HepG2 (cell line): ENCODE data around the gene VAV2. TPM values are rescaled to one million over a fixed set of nuclear protein-coding genes. Genes with fewer than 3 reads are reported as not detected.

ENCODE experiments used
- GFI1 ChIP-seq: sonication (generic); formaldehyde crosslinking; IDR thresholded peaks from 2 replicates; pipeline ENCODE4 v1.5.0; 2020; ENCODE audit warnings: missing genetic modification reagents, mild to moderate bottlenecking, borderline replicate concordance
- JARID2 ChIP-seq: sonication (generic); formaldehyde crosslinking; IDR thresholded peaks from 2 replicates; pipeline ENCODE4 v1.8.1; 2023; ENCODE audit warnings: missing genetic modification reagents, inconsistent platforms; ENCODE audit not compliant: insufficient replicate concordance
- KMT2B ChIP-seq: IDR thresholded peaks from 2 replicates; pipeline ENCODE4 v1.6.1; 2016; ENCODE audit warnings: missing genetic modification reagents, missing compliant biosample characterization
- MEIS2 ChIP-seq: sonication (generic); formaldehyde crosslinking; IDR thresholded peaks from 2 replicates; pipeline ENCODE4 v1.9.0; 2021; ENCODE audit warnings: mild to moderate bottlenecking, missing genetic modification reagents
- PCBP1 ChIP-seq: fragments of 200-400 bp; formaldehyde crosslinking; IDR thresholded peaks from 2 replicates; pipeline ENCODE4 v1.6.1; 2017; ENCODE audit warnings: mild to moderate bottlenecking, low read depth, low read length, borderline replicate concordance
- RFX5 ChIP-seq: IDR thresholded peaks from 2 replicates; pipeline ENCODE4 v1.6.1; 2011; ENCODE audit warnings: low read depth, low read length, improper control_type of control experiment
- SRSF4 ChIP-seq: fragments of 200-400 bp; formaldehyde crosslinking; IDR thresholded peaks from one replicate; pipeline ENCODE4 v1.6.1; 2018; ENCODE audit warnings: mild to moderate bottlenecking, low read depth, low read length, moderate library complexity; ENCODE audit not compliant: poor library complexity, severe bottlenecking
- ZFP37 ChIP-seq: sonication (generic); formaldehyde crosslinking; IDR thresholded peaks from 2 replicates; pipeline ENCODE4 v1.4.0; 2020; ENCODE audit warnings: missing genetic modification reagents, borderline replicate concordance
- ZNF12 ChIP-seq: sonication (generic); formaldehyde crosslinking; IDR thresholded peaks from 2 replicates; pipeline ENCODE4 v1.5.0; 2020; ENCODE audit warnings: missing genetic modification reagents
- ZNF205 ChIP-seq: IDR thresholded peaks from 2 replicates; pipeline ENCODE4 v1.6.1; 2018; ENCODE audit warnings: missing biosample characterization, missing genetic modification reagents
- ZNF274 ChIP-seq: sonication (generic); formaldehyde crosslinking; IDR thresholded peaks from 2 replicates; pipeline ENCODE4 v1.5.1; 2020; ENCODE audit warnings: mild to moderate bottlenecking, missing genetic modification reagents
- ZNF333 ChIP-seq: sonication (generic); formaldehyde crosslinking; IDR thresholded peaks from 2 replicates; pipeline ENCODE4 v1.4.0; 2020; ENCODE audit warnings: mild to moderate bottlenecking, missing genetic modification reagents, borderline replicate concordance
- polyA plus RNA-seq, 8 experiments: library from polyadenylated mRNA; depleted of rRNA in 3 of 8; stranded (reverse) in 7 of 8; unstranded in 1 of 8; fragments of >200 nt; fragmentation: Illumina TruSeq in 4 of 8; extraction: Trizol in 4 of 8; gene quantifications; 2 replicates each; pipeline versions ENCODE4 v1.2.1 to v1.2.3, GENCODE V29; 2011 to 2016; ENCODE audit warnings: low read depth in 4 of 8, missing spikeins in 1 of 8, mixed read lengths in 1 of 8; ENCODE audit not compliant: insufficient read depth in 1 of 8
- total RNA-seq, 5 experiments: library from RNA; depleted of rRNA; stranded (reverse); fragments of >200 nt; fragmentation: Illumina TruSeq; extraction: Trizol; gene quantifications; 2 replicates each; pipeline ENCODE4 v1.2.3, GENCODE V29; 2016; ENCODE audit warnings: low read depth in 1 of 5
- TF ChIP-seq, protein P1 (sequence below): IDR thresholded peaks from 2 replicates; pipeline ENCODE4 v1.6.1; 2016; ENCODE audit warnings: low read depth, missing genetic modification reagents, missing compliant biosample characterization
- TF ChIP-seq, protein P2 (sequence below): IDR thresholded peaks from 2 replicates; pipeline ENCODE4 v1.6.1; 2016; ENCODE audit warnings: low read depth
- TF ChIP-seq, protein P3 (sequence below), 2 experiments: sonication (generic) in 1 of 2; formaldehyde crosslinking in 1 of 2; IDR thresholded peaks; 2 replicates each; pipeline versions ENCODE4 v1.5.1 to v1.6.1; 2011 to 2020; ENCODE audit warnings: borderline replicate concordance in 1 of 2, low read depth in 1 of 2, low read length in 1 of 2, mild to moderate bottlenecking in 1 of 2, missing genetic modification reagents in 1 of 2, moderate library complexity in 1 of 2

VAV2 gene
- total and polyA plus RNA-seq, 2 of the 13 experiments (the other 11 are each of a cell fraction or from before 2014, with no cell fraction given): 22.5 to 22.9 TPM

DNA sequence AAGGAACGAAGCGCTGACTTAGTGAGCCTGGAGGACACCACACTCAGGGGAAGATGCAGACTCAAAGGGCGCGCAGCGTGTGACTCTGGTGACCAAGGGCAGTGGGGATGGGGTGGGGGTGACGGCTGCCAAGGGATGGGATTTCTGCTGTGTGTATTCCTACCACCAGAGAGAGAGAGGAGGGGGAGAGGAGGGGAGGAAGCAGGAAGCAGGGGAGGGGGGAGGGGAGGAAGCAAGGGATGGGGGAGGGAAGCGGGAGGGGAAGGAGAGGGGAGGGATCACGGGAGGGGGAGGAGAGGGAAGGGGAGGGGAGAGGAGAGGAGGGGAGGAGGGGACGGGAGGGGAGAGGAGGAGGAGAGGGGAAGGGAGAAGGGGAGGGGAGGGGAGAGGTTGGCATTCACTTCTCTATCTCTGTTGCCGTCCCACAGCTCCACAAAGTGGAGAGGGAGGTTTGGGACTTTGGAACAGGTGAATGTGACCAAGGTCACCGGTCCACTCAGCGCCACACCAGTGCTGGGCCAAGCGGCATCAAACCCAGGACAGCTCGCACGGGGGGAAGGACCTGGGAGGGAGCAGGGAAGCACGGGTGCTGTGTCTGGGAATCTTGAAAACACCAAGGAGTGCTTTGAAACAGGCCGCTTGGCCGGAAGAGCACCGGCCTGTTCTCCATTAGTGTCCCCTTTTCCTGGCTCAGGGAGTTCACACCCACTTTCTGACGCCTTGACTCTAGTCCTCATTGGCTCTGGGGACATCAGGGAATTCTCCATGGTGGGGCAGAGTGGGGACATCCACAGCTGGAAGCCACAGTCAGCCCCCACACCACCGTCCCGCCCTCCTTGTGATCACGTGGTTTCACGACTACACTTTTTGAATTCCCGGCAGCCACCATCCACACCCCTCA lies 77.4 kb downstream of the VAV2 start (continued):
- TF ChIP-seq MEIS2 (CRISPR knock-in tag) (no peak; the same call in 1 of the 2 replicates), ZNF333 (no peak), ZFP37 (CRISPR knock-in tag) (no peak), ZNF274 (CRISPR knock-in tag) (no peak), SRSF4 (no peak), JARID2 (CRISPR knock-in tag) (no peak), ZNF205 (CRISPR knock-in tag) (peak; percentile 78), ZNF12 (no peak), KMT2B (CRISPR knock-in tag) (peak; percentile 21; the same call in 1 of the 2 replicates), PCBP1 (peak; percentile 98), GFI1 (no peak), RFX5 (no peak)
- TF ChIP-seq, protein P1, sequence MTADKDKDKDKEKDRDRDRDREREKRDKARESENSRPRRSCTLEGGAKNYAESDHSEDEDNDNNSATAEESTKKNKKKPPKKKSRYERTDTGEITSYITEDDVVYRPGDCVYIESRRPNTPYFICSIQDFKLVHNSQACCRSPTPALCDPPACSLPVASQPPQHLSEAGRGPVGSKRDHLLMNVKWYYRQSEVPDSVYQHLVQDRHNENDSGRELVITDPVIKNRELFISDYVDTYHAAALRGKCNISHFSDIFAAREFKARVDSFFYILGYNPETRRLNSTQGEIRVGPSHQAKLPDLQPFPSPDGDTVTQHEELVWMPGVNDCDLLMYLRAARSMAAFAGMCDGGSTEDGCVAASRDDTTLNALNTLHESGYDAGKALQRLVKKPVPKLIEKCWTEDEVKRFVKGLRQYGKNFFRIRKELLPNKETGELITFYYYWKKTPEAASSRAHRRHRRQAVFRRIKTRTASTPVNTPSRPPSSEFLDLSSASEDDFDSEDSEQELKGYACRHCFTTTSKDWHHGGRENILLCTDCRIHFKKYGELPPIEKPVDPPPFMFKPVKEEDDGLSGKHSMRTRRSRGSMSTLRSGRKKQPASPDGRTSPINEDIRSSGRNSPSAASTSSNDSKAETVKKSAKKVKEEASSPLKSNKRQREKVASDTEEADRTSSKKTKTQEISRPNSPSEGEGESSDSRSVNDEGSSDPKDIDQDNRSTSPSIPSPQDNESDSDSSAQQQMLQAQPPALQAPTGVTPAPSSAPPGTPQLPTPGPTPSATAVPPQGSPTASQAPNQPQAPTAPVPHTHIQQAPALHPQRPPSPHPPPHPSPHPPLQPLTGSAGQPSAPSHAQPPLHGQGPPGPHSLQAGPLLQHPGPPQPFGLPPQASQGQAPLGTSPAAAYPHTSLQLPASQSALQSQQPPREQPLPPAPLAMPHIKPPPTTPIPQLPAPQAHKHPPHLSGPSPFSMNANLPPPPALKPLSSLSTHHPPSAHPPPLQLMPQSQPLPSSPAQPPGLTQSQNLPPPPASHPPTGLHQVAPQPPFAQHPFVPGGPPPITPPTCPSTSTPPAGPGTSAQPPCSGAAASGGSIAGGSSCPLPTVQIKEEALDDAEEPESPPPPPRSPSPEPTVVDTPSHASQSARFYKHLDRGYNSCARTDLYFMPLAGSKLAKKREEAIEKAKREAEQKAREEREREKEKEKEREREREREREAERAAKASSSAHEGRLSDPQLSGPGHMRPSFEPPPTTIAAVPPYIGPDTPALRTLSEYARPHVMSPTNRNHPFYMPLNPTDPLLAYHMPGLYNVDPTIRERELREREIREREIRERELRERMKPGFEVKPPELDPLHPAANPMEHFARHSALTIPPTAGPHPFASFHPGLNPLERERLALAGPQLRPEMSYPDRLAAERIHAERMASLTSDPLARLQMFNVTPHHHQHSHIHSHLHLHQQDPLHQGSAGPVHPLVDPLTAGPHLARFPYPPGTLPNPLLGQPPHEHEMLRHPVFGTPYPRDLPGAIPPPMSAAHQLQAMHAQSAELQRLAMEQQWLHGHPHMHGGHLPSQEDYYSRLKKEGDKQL: no peak
- TF ChIP-seq, protein P2, sequence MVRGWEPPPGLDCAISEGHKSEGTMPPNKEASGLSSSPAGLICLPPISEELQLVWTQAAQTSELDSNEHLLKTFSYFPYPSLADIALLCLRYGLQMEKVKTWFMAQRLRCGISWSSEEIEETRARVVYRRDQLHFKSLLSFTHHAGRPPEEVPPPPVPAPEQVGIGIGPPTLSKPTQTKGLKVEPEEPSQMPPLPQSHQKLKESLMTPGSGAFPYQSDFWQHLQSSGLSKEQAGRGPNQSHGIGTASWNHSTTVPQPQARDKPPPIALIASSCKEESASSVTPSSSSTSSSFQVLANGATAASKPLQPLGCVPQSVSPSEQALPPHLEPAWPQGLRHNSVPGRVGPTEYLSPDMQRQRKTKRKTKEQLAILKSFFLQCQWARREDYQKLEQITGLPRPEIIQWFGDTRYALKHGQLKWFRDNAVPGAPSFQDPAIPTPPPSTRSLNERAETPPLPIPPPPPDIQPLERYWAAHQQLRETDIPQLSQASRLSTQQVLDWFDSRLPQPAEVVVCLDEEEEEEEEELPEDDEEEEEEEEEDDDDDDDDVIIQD (CRISPR knock-in tag): no peak
- TF ChIP-seq, protein P3, sequence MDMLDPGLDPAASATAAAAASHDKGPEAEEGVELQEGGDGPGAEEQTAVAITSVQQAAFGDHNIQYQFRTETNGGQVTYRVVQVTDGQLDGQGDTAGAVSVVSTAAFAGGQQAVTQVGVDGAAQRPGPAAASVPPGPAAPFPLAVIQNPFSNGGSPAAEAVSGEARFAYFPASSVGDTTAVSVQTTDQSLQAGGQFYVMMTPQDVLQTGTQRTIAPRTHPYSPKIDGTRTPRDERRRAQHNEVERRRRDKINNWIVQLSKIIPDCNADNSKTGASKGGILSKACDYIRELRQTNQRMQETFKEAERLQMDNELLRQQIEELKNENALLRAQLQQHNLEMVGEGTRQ (IDR thresholded peaks at IDR 0.05; ENCODE audit: low read depth, low read length): no peak
- TF ChIP-seq, protein P3 (CRISPR knock-in tag; IDR thresholded peaks at IDR 0.05; ENCODE audit: borderline replicate concordance): peak; percentile 58; the same call in 1 of the 2 replicates
